Activated CD4-positive, alpha-beta T cell treated with anti-CD3 and anti-CD28 coated beads for 36 hours (primary cell): ENCODE data around the gene KLHL2. TPM values are rescaled to one million over a fixed set of nuclear protein-coding genes. Genes with fewer than 3 reads are reported as not detected.

Experiments
- ATAC-seq: fragments of 200-7000 bp; cut with Tn5 transposase; one replicate; pipeline ENCODE4 v1.10.0; 2021; ENCODE audit warnings: mild to moderate bottlenecking, moderate library complexity
- CTCF ChIA-PET: fragments of 350-600 bp; sonication (Branson Sonifier 250); formaldehyde crosslinking; loops from one replicate; lab custom pipeline; 2021; ENCODE audit warnings: antibody characterized with exemption; lab: Charles Lee
- POLR2A ChIA-PET: fragments of 350-600 bp; sonication (Branson Sonifier 250); formaldehyde crosslinking; loops from one replicate; lab custom pipeline; 2021; ENCODE audit warnings: antibody characterized with exemption, inconsistent platforms; lab: Charles Lee
- DNase-seq: peaks from one replicate; pipeline ENCODE4 v3.0.0-alpha.2; 2020
- H3K27ac Mint-ChIP-seq: one replicate; pipeline ENCODE4 v1.8.0; 2021; ENCODE audit warnings: mixed read lengths
- H3K27me3 Mint-ChIP-seq: one replicate; pipeline ENCODE4 v1.8.0; 2021; ENCODE audit warnings: mixed read lengths
- H3K36me3 Mint-ChIP-seq: one replicate; pipeline ENCODE4 v1.8.0; 2021; ENCODE audit warnings: low read depth, mixed read lengths
- H3K4me1 Mint-ChIP-seq: one replicate; pipeline ENCODE4 v1.8.0; 2021; ENCODE audit warnings: mixed read lengths
- H3K4me3 Mint-ChIP-seq: one replicate; pipeline ENCODE4 v1.8.0; 2021; ENCODE audit warnings: mild to moderate bottlenecking, moderate library complexity, mixed read lengths
- H3K9me3 Mint-ChIP-seq: one replicate; pipeline ENCODE4 v1.8.0; 2021; ENCODE audit warnings: low read depth, mixed read lengths
- intact Hi-C, 2 experiments: fragments of 100-400 bp; cut with DNase I in 1 of 2; cut with micrococcal nuclease in 1 of 2; formaldehyde crosslinking; loops; one replicate each; pipeline versions ENCODE4 v1.14.2 to v1.15.1; 2022 to 2024; cut with DNase I, micrococcal nuclease
- total RNA-seq, 2 experiments: library from RNA; stranded (reverse); gene quantifications; one replicate each; pipeline ENCODE4 v1.2.3, GENCODE V29; 2021

Gene KLHL2
- total RNA-seq, 2 experiments from 2014 or later = 20.9 to 22.1 TPM

- no peak overlapping the region for H3K27ac Mint-ChIP-seq
- DNase-seq = no peak
- intact Hi-C loops = no loop called here
- H3K27me3 Mint-ChIP-seq = no peaks in the 10 kb centered on the region
- POLR2A ChIA-PET = no interaction called here
- peaks cover 42% of the 10 kb centered on the region for H3K4me1 Mint-ChIP-seq
- peaks cover 16% of the 10 kb centered on the region for H3K36me3 Mint-ChIP-seq
- H3K4me3 Mint-ChIP-seq = no peak overlapping the region
- H3K9me3 Mint-ChIP-seq = no peaks in the 10 kb centered on the region
- no peak for ATAC-seq
- CTCF ChIA-PET = interaction anchor here (0.6 to 1.4 kb wide), 3 partner anchors 38 to 61 kb away, joined by 3 to 4 read pairs (median 4); partner anchors contain the start of gene MSMO1
These were observed 82.0 kb downstream of the KLHL2 start for GRCh38 chr4:165289423-165289785.

GRCh38 chr4:165293061-165293460 is 85.7 kb downstream of the KLHL2 start:
- POLR2A ChIA-PET = no interaction called here
- H3K36me3 Mint-ChIP-seq = peaks cover 13% of the 10 kb centered on the region
- intact Hi-C loops = no loop called here
- no peaks in the 10 kb centered on the region for H3K27me3 Mint-ChIP-seq
- ATAC-seq (no peak), DNase-seq (no peak)
- H3K4me1 Mint-ChIP-seq = peaks cover 27% of the 10 kb centered on the region
- no peak overlapping the region for H3K4me3 Mint-ChIP-seq
- H3K9me3 Mint-ChIP-seq = no peaks in the 10 kb centered on the region
- no peak overlapping the region for H3K27ac Mint-ChIP-seq
- CTCF ChIA-PET = interaction anchor here (1.1 kb wide), 1 partner anchor 162 kb away, joined by 5 read pairs; no protein-coding TSS in a partner anchor

DNA sequence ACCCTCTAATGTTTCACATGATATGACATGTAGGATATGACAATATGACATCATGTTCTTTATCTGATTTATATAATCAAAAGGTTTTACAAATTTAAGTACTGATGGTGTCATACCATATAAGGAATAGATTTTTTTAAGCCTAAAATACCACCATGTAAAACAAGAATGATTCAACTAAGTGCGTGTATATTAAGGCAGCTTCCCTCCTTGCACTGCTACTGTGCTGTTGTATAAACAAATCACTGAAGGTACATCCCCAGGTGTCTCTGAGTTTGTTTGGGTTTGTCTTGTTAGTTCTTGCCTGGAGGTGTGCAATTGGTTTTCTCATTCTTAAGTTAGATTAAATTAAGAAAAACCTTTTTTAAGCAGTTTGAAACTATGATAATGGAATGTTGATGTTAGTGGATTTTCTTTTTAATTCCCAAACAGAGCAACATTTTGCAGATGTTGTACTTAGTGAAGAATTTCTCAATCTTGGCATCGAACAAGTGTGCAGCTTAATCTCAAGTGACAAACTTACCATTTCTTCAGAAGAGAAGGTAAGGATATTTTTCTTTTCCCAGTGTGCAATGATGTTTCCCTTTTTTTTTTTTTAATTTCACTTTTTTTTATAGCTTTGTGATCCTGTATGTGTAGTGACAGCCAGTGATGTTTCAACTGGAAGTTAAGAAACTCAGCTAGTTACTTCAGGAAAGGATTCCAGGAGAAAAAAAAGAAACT is 86.7 kb downstream of the KLHL2 start:
- no peak for ATAC-seq
- no peak overlapping the region for H3K4me3 Mint-ChIP-seq

GRCh38 chr4:165294907-165295306 is 87.5 kb downstream of the KLHL2 start:
- DNase-seq = peak; percentile 43
- Mint-ChIP-seq H3K4me3 (no peak overlapping the region), H3K36me3 (peaks cover 21% of the 10 kb centered on the region), H3K9me3 (no peaks in the 10 kb centered on the region), H3K27ac (peak overlapping the region; percentile 55), H3K27me3 (no peaks in the 10 kb centered on the region), H3K4me1 (peaks cover 14% of the 10 kb centered on the region)
- ChIA-PET POLR2A (interaction anchor here (0.6 kb wide), 1 partner anchor 51 kb away, joined by 3 read pairs; no protein-coding TSS in a partner anchor), CTCF (interaction anchor here (0.7 to 0.8 kb wide), 2 partner anchors 13 to 51 kb away, joined by 4 read pairs; no protein-coding TSS in a partner anchor)
- ATAC-seq = peak; percentile 79
- intact Hi-C loops = loop anchor here in 1 of 2 experiments (5.0 kb wide), 1 partner anchor 38 kb away; no protein-coding TSS in a partner anchor

More for the DNA sequence above, 86.7 kb downstream of the KLHL2 start:
- CTCF ChIA-PET = interaction anchor here (0.7 to 0.8 kb wide), 2 partner anchors 14 to 52 kb away, joined by 4 read pairs; no protein-coding TSS in a partner anchor
- Mint-ChIP-seq H3K9me3 (no peaks in the 10 kb centered on the region), H3K27me3 (no peaks in the 10 kb centered on the region), H3K36me3 (peaks cover 17% of the 10 kb centered on the region), H3K27ac (peak overlapping the region; percentile 55), H3K4me1 (peaks cover 17% of the 10 kb centered on the region)
- no peak for DNase-seq
- POLR2A ChIA-PET = no interaction called here
- intact Hi-C loops = no loop called here

DNA sequence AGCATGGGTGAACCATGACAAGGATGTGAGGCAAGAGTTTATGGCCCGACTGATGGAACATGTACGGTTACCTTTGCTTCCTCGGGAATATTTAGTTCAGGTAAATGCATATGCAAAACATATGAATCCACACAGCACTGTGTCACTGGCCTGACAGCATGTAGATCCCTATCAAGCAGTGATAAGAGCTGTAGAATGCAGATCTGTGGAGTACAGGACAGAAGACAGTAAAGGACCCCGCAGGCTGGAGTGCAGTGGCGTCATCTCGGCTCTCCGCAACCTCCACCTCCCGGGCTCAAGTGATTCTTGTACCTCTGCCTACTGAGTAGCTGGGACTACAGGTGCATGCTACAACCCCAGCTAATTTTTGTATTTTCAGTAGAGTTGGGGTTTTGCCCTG is 90.3 kb downstream of the KLHL2 start:
- ATAC-seq (no peak), DNase-seq (no peak)
- peaks cover 31% of the 10 kb centered on the region for H3K4me1 Mint-ChIP-seq
- no peaks in the 10 kb centered on the region for H3K27me3 Mint-ChIP-seq
- H3K27ac Mint-ChIP-seq = no peak overlapping the region
- ChIA-PET CTCF (interaction anchor here (0.7 to 1.7 kb wide), 2 partner anchors 7 to 9 kb away, joined by 3 to 4 read pairs; no protein-coding TSS in a partner anchor), POLR2A (no interaction called here)
- intact Hi-C loops = loop anchor here in 1 of 2 experiments (5.0 kb wide), 1 partner anchor 40 kb away; no protein-coding TSS in a partner anchor
- H3K9me3 Mint-ChIP-seq = no peaks in the 10 kb centered on the region
- H3K4me3 Mint-ChIP-seq = no peak overlapping the region
- H3K36me3 Mint-ChIP-seq = peaks cover 22% of the 10 kb centered on the region

- no peak for DNase-seq
- Mint-ChIP-seq H3K9me3 (no peaks in the 10 kb centered on the region), H3K4me1 (peaks cover 28% of the 10 kb centered on the region), H3K27ac (peak overlapping the region; percentile 37), H3K4me3 (no peak overlapping the region), H3K27me3 (no peaks in the 10 kb centered on the region), H3K36me3 (peaks cover 23% of the 10 kb centered on the region)
- ChIA-PET POLR2A (no interaction called here), CTCF (interaction anchor here (0.7 to 1.1 kb wide), 4 partner anchors 10 to 167 kb away, joined by 3 to 5 read pairs (median 4); no protein-coding TSS in a partner anchor)
- no peak for ATAC-seq
- intact Hi-C loops = loop anchor here in 1 of 2 experiments (5.0 kb wide), 1 partner anchor 42 kb away; no protein-coding TSS in a partner anchor
These were observed 92.2 kb downstream of the KLHL2 start for GRCh38 chr4:165299399-165300060.

DNA sequence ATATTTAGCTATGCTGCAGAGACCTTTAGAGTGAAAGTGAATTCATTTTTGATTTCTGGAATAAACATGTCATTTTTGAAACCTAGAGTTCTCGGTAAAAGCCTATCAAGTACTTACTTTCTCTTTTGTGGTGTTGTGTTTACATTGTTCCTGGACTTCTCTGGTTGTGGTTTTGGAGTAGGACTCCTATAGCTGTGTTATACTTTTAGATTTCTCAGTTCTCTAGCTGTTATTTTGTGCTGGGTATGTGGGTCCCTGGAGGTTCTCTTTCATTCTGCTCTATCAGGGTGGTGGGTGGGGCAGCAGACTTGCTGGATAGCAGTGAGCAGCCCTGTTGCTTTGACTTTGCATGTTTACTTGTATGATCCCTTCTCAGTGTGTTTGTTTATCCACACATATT is 94.5 kb downstream of the KLHL2 start:
- intact Hi-C loops = loop anchor here in 1 of 2 experiments (1.0 kb wide), 1 partner anchor 24 kb away; no protein-coding TSS in a partner anchor
- Mint-ChIP-seq H3K9me3 (no peaks in the 10 kb centered on the region), H3K36me3 (peaks cover 15% of the 10 kb centered on the region), H3K27ac (peak overlapping the region; percentile 77), H3K4me3 (peak overlapping the region; percentile 60), H3K4me1 (peaks cover 20% of the 10 kb centered on the region), H3K27me3 (no peaks in the 10 kb centered on the region)
- ChIA-PET CTCF (no interaction called here), POLR2A (interaction anchor here (0.6 kb wide), 1 partner anchor 26 kb away, joined by 3 read pairs; the partner anchor contains the start of gene MSMO1)
- peak; percentile 97 for ATAC-seq
- DNase-seq = peak; percentile 27

DNA sequence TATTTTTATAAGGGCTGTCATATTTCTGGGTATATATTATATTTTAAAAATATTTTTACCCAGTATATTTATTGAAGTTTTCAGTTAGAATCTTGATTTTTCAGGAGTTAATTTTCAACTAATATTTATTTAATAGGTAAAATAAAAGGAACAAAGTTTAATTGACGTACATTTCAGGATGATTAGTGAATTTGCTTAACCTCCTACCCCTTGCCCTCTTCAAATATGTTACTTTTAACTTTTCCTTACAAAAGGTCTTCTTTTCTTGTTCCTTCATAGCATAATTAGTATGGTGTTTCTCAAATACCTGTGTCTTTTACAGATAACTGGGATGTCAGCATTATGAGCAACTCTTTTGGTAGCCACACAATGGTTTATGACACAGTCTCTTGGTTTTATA is 95.3 kb downstream of the KLHL2 start:
- no peak for DNase-seq
- Mint-ChIP-seq H3K36me3 (peaks cover 15% of the 10 kb centered on the region), H3K27me3 (no peaks in the 10 kb centered on the region), H3K4me3 (no peak overlapping the region), H3K27ac (no peak overlapping the region), H3K4me1 (peaks cover 20% of the 10 kb centered on the region), H3K9me3 (no peaks in the 10 kb centered on the region)
- ATAC-seq = no peak
- ChIA-PET CTCF (no interaction called here), POLR2A (no interaction called here)
- intact Hi-C loops = no loop called here

DNA sequence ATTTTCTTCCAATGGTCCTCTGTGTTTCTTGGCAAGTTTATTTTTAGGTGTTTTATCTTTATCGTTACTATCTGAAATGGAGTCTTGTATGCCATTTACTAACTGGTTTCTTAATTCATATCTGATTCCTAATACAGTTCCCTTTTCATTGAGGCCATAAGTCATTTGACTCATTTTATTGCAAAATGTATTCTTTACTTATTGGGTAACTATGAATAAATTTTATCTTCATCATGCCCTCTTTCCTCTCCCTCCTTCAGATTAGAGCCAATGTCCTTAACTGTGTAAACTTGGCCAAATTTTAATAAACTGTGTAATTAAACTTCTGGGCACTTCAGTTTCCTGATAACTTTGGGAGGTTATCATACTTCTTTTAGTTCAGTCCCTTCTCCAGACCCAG is 100.8 kb downstream of the KLHL2 start:
- Mint-ChIP-seq H3K9me3 (no peaks in the 10 kb centered on the region), H3K27me3 (no peaks in the 10 kb centered on the region), H3K4me1 (no peaks in the 10 kb centered on the region), H3K36me3 (peaks cover 18% of the 10 kb centered on the region), H3K27ac (no peak overlapping the region), H3K4me3 (no peak overlapping the region)
- intact Hi-C loops = no loop called here
- ChIA-PET CTCF (interaction anchor here (0.7 to 0.8 kb wide), 2 partner anchors 14 to 1074 kb away, joined by 3 to 4 read pairs; no protein-coding TSS in a partner anchor), POLR2A (no interaction called here)
- DNase-seq (no peak), ATAC-seq (no peak)

- ChIA-PET POLR2A (no interaction called here), CTCF (no interaction called here)
- DNase-seq (no peak), ATAC-seq (no peak)
- Mint-ChIP-seq H3K4me3 (no peak overlapping the region), H3K27me3 (no peaks in the 10 kb centered on the region), H3K9me3 (no peaks in the 10 kb centered on the region), H3K27ac (no peak overlapping the region), H3K36me3 (peaks cover 18% of the 10 kb centered on the region), H3K4me1 (no peaks in the 10 kb centered on the region)
- intact Hi-C loops = no loop called here
These were observed 101.2 kb downstream of the KLHL2 start for GRCh38 chr4:165308606-165309005.

GRCh38 chr4:165309456-165309855 is 102.1 kb downstream of the KLHL2 start:
- ChIA-PET CTCF (interaction anchor here (0.8 to 1.2 kb wide), 3 partner anchors 9 to 24 kb away, joined by 3 to 4 read pairs (median 3); no protein-coding TSS in a partner anchor), POLR2A (no interaction called here)
- Mint-ChIP-seq H3K4me3 (no peak overlapping the region), H3K9me3 (no peaks in the 10 kb centered on the region), H3K4me1 (no peaks in the 10 kb centered on the region), H3K27ac (no peak overlapping the region), H3K27me3 (no peaks in the 10 kb centered on the region), H3K36me3 (peaks cover 21% of the 10 kb centered on the region)
- DNase-seq (no peak), ATAC-seq (no peak)
- intact Hi-C loops = no loop called here
